ENCODE data around the gene REXO4. TPM values are rescaled to one million over a fixed set of nuclear protein-coding genes. Genes with fewer than 3 reads are reported as not detected.

Gene REXO4
- total RNA-seq, 1 donor from 2014 or later = 17.9 TPM

DNA sequence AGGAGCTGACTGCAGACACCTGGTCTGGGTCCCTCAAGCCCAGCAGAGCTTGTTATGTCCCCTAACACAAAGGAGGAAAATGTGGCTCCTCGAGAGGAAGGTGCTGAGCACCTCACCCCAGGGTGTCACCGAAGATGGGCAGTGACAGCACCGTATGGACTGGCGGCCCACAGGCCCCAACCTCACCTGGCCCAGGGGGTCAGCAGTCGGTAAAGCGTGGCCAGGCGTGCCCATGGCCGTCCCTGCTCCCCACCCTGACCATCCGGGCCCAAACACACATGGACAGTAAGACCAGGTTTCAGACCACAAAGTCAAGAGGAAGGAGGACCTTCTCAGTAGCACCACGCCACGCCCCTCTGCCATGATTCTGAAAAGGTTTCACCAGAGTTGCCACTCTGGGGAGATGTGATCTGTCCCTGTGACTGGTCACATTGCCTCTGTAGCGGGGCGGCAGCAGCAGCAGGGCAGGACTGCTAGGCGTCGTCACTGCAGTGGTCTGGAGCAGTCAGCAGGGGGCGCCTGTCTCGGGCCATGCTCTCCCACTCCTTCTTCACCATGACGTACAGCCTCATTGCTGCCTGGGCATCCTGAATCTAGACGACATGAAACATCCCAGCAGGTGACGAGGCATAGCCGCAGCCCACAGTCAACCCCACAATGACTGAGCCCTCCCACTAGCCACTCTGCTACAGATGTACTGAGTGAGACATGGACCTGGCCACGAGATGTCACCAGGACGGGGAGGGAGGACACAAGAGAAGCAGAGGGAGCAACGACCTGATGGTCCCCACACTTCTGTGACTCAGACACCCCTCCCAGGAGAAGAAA lies 11.1 kb downstream of the REXO4 start:
- Histone ChIP-seq H3K27ac (no peak overlapping the region), H3F3A (ENCODE audit: low read depth) (peaks cover 10% of the 10 kb centered on the region), H3K79me2 (ENCODE audit: low read depth) (no peaks in the 10 kb centered on the region), H3K9me3 (ENCODE audit: low read depth) (no peaks in the 10 kb centered on the region), H3K4me1 (no peaks in the 10 kb centered on the region), H3K4me2 (no peak overlapping the region), H4K20me1 (ENCODE audit: low read depth) (peaks cover 6% of the 10 kb centered on the region), H3K36me3 (no peaks in the 10 kb centered on the region), H3K27me3 (no peaks in the 10 kb centered on the region), H2AFZ (replicated peaks) (no peak overlapping the region), H3K9ac (no peak overlapping the region), H3K4me3 (no peak overlapping the region)
- peak; percentile 77 for DNase-seq (ENCODE audit: low spot score)
- no peaks in the 10 kb centered on the region for H3K27me3 Mint-ChIP-seq (ENCODE audit: insufficient read depth, low read depth)
- TF ChIP-seq EZH2phosphoT487 (IDR thresholded peaks at IDR 0.05) = no peak
- TF ChIP-seq, protein P1, sequence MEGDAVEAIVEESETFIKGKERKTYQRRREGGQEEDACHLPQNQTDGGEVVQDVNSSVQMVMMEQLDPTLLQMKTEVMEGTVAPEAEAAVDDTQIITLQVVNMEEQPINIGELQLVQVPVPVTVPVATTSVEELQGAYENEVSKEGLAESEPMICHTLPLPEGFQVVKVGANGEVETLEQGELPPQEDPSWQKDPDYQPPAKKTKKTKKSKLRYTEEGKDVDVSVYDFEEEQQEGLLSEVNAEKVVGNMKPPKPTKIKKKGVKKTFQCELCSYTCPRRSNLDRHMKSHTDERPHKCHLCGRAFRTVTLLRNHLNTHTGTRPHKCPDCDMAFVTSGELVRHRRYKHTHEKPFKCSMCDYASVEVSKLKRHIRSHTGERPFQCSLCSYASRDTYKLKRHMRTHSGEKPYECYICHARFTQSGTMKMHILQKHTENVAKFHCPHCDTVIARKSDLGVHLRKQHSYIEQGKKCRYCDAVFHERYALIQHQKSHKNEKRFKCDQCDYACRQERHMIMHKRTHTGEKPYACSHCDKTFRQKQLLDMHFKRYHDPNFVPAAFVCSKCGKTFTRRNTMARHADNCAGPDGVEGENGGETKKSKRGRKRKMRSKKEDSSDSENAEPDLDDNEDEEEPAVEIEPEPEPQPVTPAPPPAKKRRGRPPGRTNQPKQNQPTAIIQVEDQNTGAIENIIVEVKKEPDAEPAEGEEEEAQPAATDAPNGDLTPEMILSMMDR (IDR thresholded peaks at IDR 0.05) = peak; percentile 89
- no peak for TF ChIP-seq EZH2 (IDR thresholded peaks at IDR 0.05)
- no peaks in the 10 kb centered on the region for H3K9me3 Mint-ChIP-seq
- H3K4me3 Mint-ChIP-seq = no peak overlapping the region
- H3K27ac Mint-ChIP-seq = no peak overlapping the region
- H3K4me1 Mint-ChIP-seq = no peaks in the 10 kb centered on the region
- H3K36me3 Mint-ChIP-seq = peaks cover 13% of the 10 kb centered on the region

DNA sequence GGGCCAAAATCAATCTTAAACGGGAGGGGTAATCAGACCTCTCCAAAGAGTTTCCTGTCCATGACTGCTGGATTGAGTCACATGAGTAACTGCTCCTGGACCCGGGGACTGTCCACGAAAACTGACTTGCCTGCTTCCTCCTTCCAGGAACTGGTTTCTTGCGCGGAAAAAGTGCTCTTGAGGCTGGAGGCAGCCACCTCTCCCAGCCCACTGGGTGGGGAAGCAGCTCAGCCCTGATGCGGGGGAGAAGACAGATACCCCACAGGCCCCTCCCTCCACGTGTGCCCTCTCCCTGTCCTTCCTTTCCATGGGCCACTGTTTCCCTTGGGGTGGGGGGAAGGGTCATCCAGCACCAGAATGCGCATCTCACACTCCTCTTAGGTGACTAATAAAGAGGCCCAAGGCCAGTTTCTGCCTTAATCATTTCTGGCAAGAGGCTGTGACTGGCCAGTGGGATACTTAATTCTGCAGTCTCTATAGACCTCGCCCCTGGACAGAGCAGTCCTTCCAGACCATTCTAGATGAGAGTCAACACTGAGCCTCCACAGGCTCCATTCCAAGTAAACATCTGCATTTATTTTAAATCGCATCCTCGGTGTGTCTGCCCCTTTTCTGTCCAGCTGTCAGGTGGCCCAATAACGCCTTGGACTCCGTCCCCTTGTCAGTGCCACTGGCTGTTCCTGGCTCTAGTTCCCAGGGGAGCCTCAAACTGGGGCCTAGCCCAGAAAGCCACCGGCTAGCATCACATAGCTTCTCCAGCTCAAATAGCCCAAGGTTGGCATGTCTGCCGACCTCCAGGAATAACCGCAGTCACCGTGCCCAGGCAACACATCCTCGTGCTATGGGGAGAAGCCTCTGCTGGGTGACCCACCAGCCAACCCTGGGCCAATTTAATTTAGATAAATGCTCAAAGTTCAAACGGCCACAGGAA lies 12.0 kb downstream of the REXO4 start:
- Mint-ChIP-seq H3K4me1 (no peaks in the 10 kb centered on the region), H3K27ac (no peak overlapping the region), H3K27me3 (ENCODE audit: insufficient read depth, low read depth) (no peaks in the 10 kb centered on the region), H3K36me3 (peaks cover 11% of the 10 kb centered on the region), H3K9me3 (no peaks in the 10 kb centered on the region), H3K4me3 (no peak overlapping the region)
- no peak overlapping the region for H3K4me2 ChIP-seq
- H3K4me1 ChIP-seq = no peaks in the 10 kb centered on the region
- peaks cover 10% of the 10 kb centered on the region for H3F3A ChIP-seq (ENCODE audit: low read depth)
- H4K20me1 ChIP-seq (ENCODE audit: low read depth) = peaks cover 6% of the 10 kb centered on the region
- DNase-seq (ENCODE audit: low spot score) = no peak
- TF ChIP-seq EZH2 (IDR thresholded peaks at IDR 0.05) (no peak), EZH2phosphoT487 (IDR thresholded peaks at IDR 0.05) (no peak)
- TF ChIP-seq, protein P1 (IDR thresholded peaks at IDR 0.05) = no peak
- H3K9me3 ChIP-seq (ENCODE audit: low read depth) = no peaks in the 10 kb centered on the region
- no peak overlapping the region for H3K4me3 ChIP-seq
- H3K36me3 ChIP-seq = no peaks in the 10 kb centered on the region
- no peak overlapping the region for H3K9ac ChIP-seq
- H2AFZ ChIP-seq (replicated peaks) = no peak overlapping the region
- no peaks in the 10 kb centered on the region for H3K27me3 ChIP-seq
- H3K79me2 ChIP-seq (ENCODE audit: low read depth) = no peaks in the 10 kb centered on the region
- H3K27ac ChIP-seq = no peak overlapping the region

DNA sequence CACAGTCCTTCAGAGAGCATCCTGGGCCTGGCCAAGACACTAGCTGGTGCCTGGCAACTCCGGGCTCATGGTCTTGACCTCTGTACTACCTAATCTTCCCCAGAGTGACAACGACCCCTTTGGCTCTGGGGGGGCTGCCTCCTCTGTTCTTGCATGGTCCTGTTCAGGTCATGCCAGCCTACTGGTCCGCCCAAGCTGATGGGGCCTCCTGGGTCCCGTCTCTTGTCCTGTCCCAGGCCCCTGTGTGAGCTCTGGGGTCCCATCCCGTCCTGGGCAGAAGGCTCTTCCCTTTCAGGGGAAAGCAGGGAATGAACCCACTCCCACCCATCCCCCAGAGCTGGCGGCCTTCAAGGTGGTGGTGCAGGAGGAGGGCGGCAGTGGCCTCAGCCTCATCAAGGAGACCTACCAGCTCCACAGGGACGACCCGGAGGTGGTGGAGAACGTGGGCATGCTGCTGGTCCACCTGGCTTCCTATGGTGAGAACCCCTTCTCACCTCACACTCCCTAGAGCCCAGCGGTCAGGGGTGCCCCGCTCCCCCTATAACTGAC lies 13.3 kb downstream of the REXO4 start:
- H3F3A ChIP-seq (ENCODE audit: low read depth) = peaks cover 10% of the 10 kb centered on the region
- H3K27me3 ChIP-seq = no peaks in the 10 kb centered on the region
- no peaks in the 10 kb centered on the region for H3K79me2 ChIP-seq (ENCODE audit: low read depth)
- no peak overlapping the region for H3K4me2 ChIP-seq
- no peaks in the 10 kb centered on the region for H3K4me1 ChIP-seq
- H3K4me3 Mint-ChIP-seq = no peak overlapping the region
- no peak overlapping the region for H3K27ac ChIP-seq
- no peaks in the 10 kb centered on the region for H3K9me3 Mint-ChIP-seq
- H3K4me1 Mint-ChIP-seq = no peaks in the 10 kb centered on the region
- H3K9me3 ChIP-seq (ENCODE audit: low read depth) = no peaks in the 10 kb centered on the region
- peaks cover 11% of the 10 kb centered on the region for H3K36me3 Mint-ChIP-seq
- H3K4me3 ChIP-seq = no peak overlapping the region
- H3K27me3 Mint-ChIP-seq (ENCODE audit: insufficient read depth, low read depth) = no peaks in the 10 kb centered on the region
- no peak overlapping the region for H3K9ac ChIP-seq
- no peak overlapping the region for H3K27ac Mint-ChIP-seq
- no peak overlapping the region for H2AFZ ChIP-seq (replicated peaks)
- peaks cover 6% of the 10 kb centered on the region for H4K20me1 ChIP-seq (ENCODE audit: low read depth)
- DNase-seq (ENCODE audit: low spot score) = no peak
- no peaks in the 10 kb centered on the region for H3K36me3 ChIP-seq
- TF ChIP-seq EZH2 (IDR thresholded peaks at IDR 0.05) = no peak
- TF ChIP-seq, protein P1 (IDR thresholded peaks at IDR 0.05) = no peak
- TF ChIP-seq EZH2phosphoT487 (IDR thresholded peaks at IDR 0.05) = no peak

All from neural progenitor cell (in vitro differentiated cells).